ACC112 (cell line): ENCODE results near the gene SNX1.

Experiments
- H2AFZ ChIP-seq: fragments of 200-600 bp; sonication (generic); one replicate; pipeline ENCODE4 v1.6.0; 2017; ENCODE audit warnings: antibody characterized with exemption, low read length; ENCODE audit not compliant: unreplicated experiment
- H3K27ac ChIP-seq: fragments of 200-600 bp; sonication (generic); 2 replicates; pipeline ENCODE4 v1.5.1; 2014; ENCODE audit warnings: low read depth, mild to moderate bottlenecking, antibody characterized with exemption, low read length, moderate library complexity
- H3K27me3 ChIP-seq: fragments of 200-600 bp; sonication (generic); 2 replicates; pipeline ENCODE4 v1.6.1; 2014; ENCODE audit warnings: mild to moderate bottlenecking, antibody characterized with exemption, low read length, moderate library complexity, mixed read lengths; ENCODE audit not compliant: insufficient read depth
- H3K36me3 ChIP-seq: fragments of 200-600 bp; sonication (generic); 2 replicates; pipeline ENCODE4 v1.6.1; 2016; ENCODE audit warnings: mild to moderate bottlenecking, antibody characterized with exemption, low read length, moderate library complexity, mixed read lengths; ENCODE audit not compliant: insufficient read depth
- H3K4me1 ChIP-seq: fragments of 200-600 bp; sonication (generic); one replicate; pipeline ENCODE4 v1.6.1; 2016; ENCODE audit warnings: low read length, mixed read lengths; ENCODE audit not compliant: insufficient read depth, unreplicated experiment, control insufficient read depth
- H3K4me3 ChIP-seq: fragments of 200-600 bp; sonication (generic); 2 replicates; pipeline ENCODE4 v1.5.1; 2014; ENCODE audit warnings: mild to moderate bottlenecking, low read depth, low read length
- H3K79me2 ChIP-seq: fragments of 200-600 bp; sonication (generic); one replicate; pipeline ENCODE4 v1.6.0; 2016; ENCODE audit warnings: low read length; ENCODE audit not compliant: control insufficient read depth, unreplicated experiment, insufficient read depth

SNX1 gene

GRCh38 chr15:64082757-64083156 lies 13.0 kb upstream of the SNX1 start:
- Histone ChIP-seq H3K27ac (no peak overlapping the region), H3K79me2 (peaks cover under 1% of the 10 kb centered on the region)

GRCh38 chr15:64089543-64090280 lies 6.1 kb upstream of the SNX1 start:
- peaks cover 13% of the 10 kb centered on the region for H3K4me1 ChIP-seq
- no peak overlapping the region for H3K4me3 ChIP-seq
- H3K79me2 ChIP-seq, result peaks cover 41% of the 10 kb centered on the region
- H2AFZ ChIP-seq, result no peak overlapping the region
- peaks cover 22% of the 10 kb centered on the region for H3K36me3 ChIP-seq
- H3K27ac ChIP-seq, result no peak overlapping the region
- H3K27me3 ChIP-seq, result no peaks in the 10 kb centered on the region

More at GRCh38 chr15:64082757-64083156, 13.0 kb upstream of the SNX1 start:
- H3K4me3 ChIP-seq, result no peak overlapping the region
- H3K27me3 ChIP-seq, result no peaks in the 10 kb centered on the region
- no peak overlapping the region for H2AFZ ChIP-seq
- no peaks in the 10 kb centered on the region for H3K4me1 ChIP-seq
- H3K36me3 ChIP-seq, result peaks cover 16% of the 10 kb centered on the region

- H3K4me1 ChIP-seq, result peaks cover 21% of the 10 kb centered on the region
- H3K27ac ChIP-seq, result no peak overlapping the region
- H2AFZ ChIP-seq, result no peak overlapping the region
- no peaks in the 10 kb centered on the region for H3K27me3 ChIP-seq
- H3K4me3 ChIP-seq, result no peak overlapping the region
- H3K79me2 ChIP-seq, result peaks cover 49% of the 10 kb centered on the region
- H3K36me3 ChIP-seq, result peaks cover 22% of the 10 kb centered on the region
Measured at GRCh38 chr15:64090527-64090926, 5.3 kb upstream of the SNX1 start.

- no peaks in the 10 kb centered on the region for H3K27me3 ChIP-seq
- H2AFZ ChIP-seq, result peak overlapping the region; percentile 74
- peaks cover 22% of the 10 kb centered on the region for H3K4me1 ChIP-seq
- no peak overlapping the region for H3K27ac ChIP-seq
- peaks cover 22% of the 10 kb centered on the region for H3K36me3 ChIP-seq
- H3K79me2 ChIP-seq, result peaks cover 63% of the 10 kb centered on the region
- H3K4me3 ChIP-seq, result peak overlapping the region; percentile 98
Measured at GRCh38 chr15:64092075-64092820, 3.5 kb upstream of the SNX1 start.

- Histone ChIP-seq H3K27me3 (no peaks in the 10 kb centered on the region), H3K79me2 (peaks cover 71% of the 10 kb centered on the region), H2AFZ (peak overlapping the region; percentile 74), H3K4me3 (peak overlapping the region; percentile 98), H3K4me1 (peaks cover 29% of the 10 kb centered on the region), H3K27ac (peak overlapping the region; percentile 90), H3K36me3 (peaks cover 15% of the 10 kb centered on the region)
Measured at GRCh38 chr15:64092864-64093626, 2.7 kb upstream of the SNX1 start.

GRCh38 chr15:64093627-64094417 lies 2.0 kb upstream of the SNX1 start, which contains the start of gene CIAO2A:
Gene CIAO2A (minus strand): TSS chr15:64093838. CDS start chr15:64093768, 70 bp downstream.
- H3K79me2 ChIP-seq, result peaks cover 76% of the 10 kb centered on the region
- peak within 1 kb of the TSS; percentile 90 for H3K27ac ChIP-seq
- peaks cover 31% of the 10 kb centered on the region for H3K4me1 ChIP-seq
- H3K36me3 ChIP-seq, result peaks cover 7% of the 10 kb centered on the region; the same call in 1 of the 2 replicates
- peak within 1 kb of the TSS; percentile 98 for H3K4me3 ChIP-seq
- H2AFZ ChIP-seq, result peak within 1 kb of the TSS; percentile 82
- H3K27me3 ChIP-seq, result no peaks in the 10 kb centered on the region

- H2AFZ ChIP-seq, result peak overlapping the region; percentile 77
- H3K4me1 ChIP-seq, result peaks cover 31% of the 10 kb centered on the region
- H3K79me2 ChIP-seq, result peaks cover 78% of the 10 kb centered on the region
- H3K36me3 ChIP-seq, result no peaks in the 10 kb centered on the region
- H3K27me3 ChIP-seq, result no peaks in the 10 kb centered on the region
- H3K27ac ChIP-seq, result peak overlapping the region; percentile 33
- H3K4me3 ChIP-seq, result peak overlapping the region; percentile 98
Measured at GRCh38 chr15:64095431-64095794, 369 bp upstream of the SNX1 start.

GRCh38 chr15:64096668-64097384 lies 1.0 kb downstream of the SNX1 start:
- peaks cover 28% of the 10 kb centered on the region for H3K4me1 ChIP-seq
- H3K79me2 ChIP-seq, result peaks cover 83% of the 10 kb centered on the region
- peak overlapping the region; percentile 98 for H3K4me3 ChIP-seq
- H2AFZ ChIP-seq, result peak overlapping the region; percentile 16
- H3K27ac ChIP-seq, result peak overlapping the region; percentile 57
- H3K27me3 ChIP-seq, result no peaks in the 10 kb centered on the region
- no peaks in the 10 kb centered on the region for H3K36me3 ChIP-seq

GRCh38 chr15:64099379-64099778 lies 3.6 kb downstream of the SNX1 start:
- Histone ChIP-seq H3K27me3 (no peaks in the 10 kb centered on the region), H3K79me2 (peaks cover 86% of the 10 kb centered on the region), H3K36me3 (no peaks in the 10 kb centered on the region), H3K4me1 (peaks cover 20% of the 10 kb centered on the region), H3K27ac (no peak overlapping the region), H3K4me3 (no peak overlapping the region), H2AFZ (no peak overlapping the region)
